Large intestine (tissue), 3 donors: ENCODE measurements around the gene AP3B1. TPM values are rescaled to one million over a fixed set of nuclear protein-coding genes. Genes with fewer than 3 reads are reported as not detected.

ENCODE experiments used
- DNase-seq, 2 donors: peaks; one replicate each; pipeline versions ENCODE4 v3.0.0 to v3.0.0-alpha.2; 2013
- H3K27ac ChIP-seq: one replicate; pipeline ENCODE4 v1.5.1; 2013; ENCODE audit warnings: low read length
- H3K27me3 ChIP-seq: 2 replicates; pipeline ENCODE4 v1.6.1; 2013; ENCODE audit warnings: low read length; ENCODE audit not compliant: control insufficient read depth, insufficient read depth
- H3K36me3 ChIP-seq: 2 replicates; pipeline ENCODE4 v1.6.1; 2013; ENCODE audit warnings: low read length; ENCODE audit not compliant: control insufficient read depth, insufficient read depth
- H3K4me1 ChIP-seq: one replicate; pipeline ENCODE4 v1.6.1; 2013; ENCODE audit warnings: low read length; ENCODE audit not compliant: control insufficient read depth, insufficient read depth
- H3K4me3 ChIP-seq: one replicate; pipeline ENCODE4 v1.5.1; 2013; ENCODE audit warnings: low read length
- H3K9me3 ChIP-seq: one replicate; pipeline ENCODE4 v1.6.1; 2013; ENCODE audit warnings: mild to moderate bottlenecking, low read depth, low read length, moderate library complexity; ENCODE audit not compliant: control insufficient read depth
- WGBS: methylation state at CpG from one replicate; pipeline ENCODE4 v1.1.5; 2013; ENCODE audit warnings: low lambda C conversion rate; ENCODE audit not compliant: insufficient coverage; 5-methylcytosine and 5-hydroxymethylcytosine counted together
- polyA plus RNA-seq: library from polyadenylated mRNA; unstranded; fragments of 120-200 nt; gene quantifications from one replicate; pipeline ENCODE4 v1.2.1, GENCODE V29; 2013

The AP3B1 gene
- polyA plus RNA-seq, 1 donor: 33.9 TPM

GRCh38 chr5:78008356-78008967 is 286.0 kb downstream of the AP3B1 start:
- Histone ChIP-seq H3K27me3 (no peaks in the 10 kb centered on the region), H3K9me3 (no peaks in the 10 kb centered on the region), H3K27ac (no peak overlapping the region), H3K4me3 (no peak overlapping the region), H3K4me1 (no peaks in the 10 kb centered on the region), H3K36me3 (no peaks in the 10 kb centered on the region)
- no CpG with 5 or more reads among the region's 1 CpG for WGBS
- no peak for DNase-seq

GRCh38 chr5:78007233-78007632 is 287.3 kb downstream of the AP3B1 start:
- Histone ChIP-seq H3K9me3 (no peaks in the 10 kb centered on the region), H3K4me1 (no peaks in the 10 kb centered on the region), H3K27me3 (no peaks in the 10 kb centered on the region), H3K36me3 (peaks cover 4% of the 10 kb centered on the region), H3K4me3 (no peak overlapping the region), H3K27ac (no peak overlapping the region)
- no peak for DNase-seq
- WGBS: 100% methylated on average over 2 of the region's 3 CpGs

- H3K27me3 ChIP-seq: no peaks in the 10 kb centered on the region
- H3K4me1 ChIP-seq: no peaks in the 10 kb centered on the region
- DNase-seq: no peak
- H3K4me3 ChIP-seq: no peak overlapping the region
- no peak overlapping the region for H3K27ac ChIP-seq
- peaks cover 4% of the 10 kb centered on the region for H3K36me3 ChIP-seq
- H3K9me3 ChIP-seq: no peaks in the 10 kb centered on the region
- WGBS: 90% methylated on average over 2 of the region's 7 CpGs
These were observed 288.0 kb downstream of the AP3B1 start for GRCh38 chr5:78006449-78006848.

GRCh38 chr5:78005021-78005785 is 289.3 kb downstream of the AP3B1 start:
- Histone ChIP-seq H3K4me3 (no peak overlapping the region), H3K9me3 (no peaks in the 10 kb centered on the region), H3K36me3 (peaks cover 4% of the 10 kb centered on the region), H3K27ac (no peak overlapping the region), H3K27me3 (no peaks in the 10 kb centered on the region), H3K4me1 (no peaks in the 10 kb centered on the region)
- WGBS: 80% methylated on average over 1 of the region's 5 CpGs
- DNase-seq: no peak

- WGBS: no CpG with 5 or more reads among the region's 1 CpG
- Histone ChIP-seq H3K27me3 (no peaks in the 10 kb centered on the region), H3K4me3 (no peak overlapping the region), H3K36me3 (peaks cover 4% of the 10 kb centered on the region), H3K9me3 (no peaks in the 10 kb centered on the region), H3K4me1 (no peaks in the 10 kb centered on the region), H3K27ac (no peak overlapping the region)
- DNase-seq: no peak
These were observed 289.9 kb downstream of the AP3B1 start for GRCh38 chr5:78004559-78004958.

DNA sequence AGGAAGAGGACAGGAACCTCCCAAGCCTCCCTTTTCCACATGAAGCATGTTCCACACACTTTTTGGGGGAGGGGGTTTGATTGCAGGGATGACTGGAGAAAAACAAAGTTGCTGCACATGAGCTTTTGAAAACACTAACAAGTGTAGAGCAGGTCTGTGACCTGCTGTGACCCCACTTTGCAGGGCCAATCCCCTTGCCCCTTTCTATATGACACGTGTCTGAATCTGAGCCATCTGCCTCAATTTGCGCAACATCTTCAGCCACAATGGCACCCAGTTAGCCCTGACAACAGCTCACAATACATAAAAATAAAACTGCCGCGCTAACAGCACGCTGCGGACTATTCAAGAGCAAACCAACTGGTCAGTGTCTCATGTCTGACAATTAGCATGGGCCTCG is 290.6 kb downstream of the AP3B1 start:
- no peaks in the 10 kb centered on the region for H3K9me3 ChIP-seq
- DNase-seq: no peak
- H3K27me3 ChIP-seq: no peaks in the 10 kb centered on the region
- H3K4me1 ChIP-seq: no peaks in the 10 kb centered on the region
- 100% methylated on average over 1 of the region's 7 CpGs for WGBS
- no peak overlapping the region for H3K27ac ChIP-seq
- no peak overlapping the region for H3K4me3 ChIP-seq
- peaks cover 7% of the 10 kb centered on the region for H3K36me3 ChIP-seq

- no peaks in the 10 kb centered on the region for H3K27me3 ChIP-seq
- no peak overlapping the region for H3K27ac ChIP-seq
- 83% methylated on average over 3 of the region's 5 CpGs for WGBS
- H3K4me1 ChIP-seq: no peaks in the 10 kb centered on the region
- no peaks in the 10 kb centered on the region for H3K9me3 ChIP-seq
- no peak for DNase-seq
- no peak overlapping the region for H3K4me3 ChIP-seq
- H3K36me3 ChIP-seq: peaks cover 9% of the 10 kb centered on the region
These were observed 291.0 kb downstream of the AP3B1 start for GRCh38 chr5:78003450-78003849.

GRCh38 chr5:78002690-78003089 is 291.8 kb downstream of the AP3B1 start:
- H3K27me3 ChIP-seq: no peaks in the 10 kb centered on the region
- no peaks in the 10 kb centered on the region for H3K9me3 ChIP-seq
- WGBS: no CpG with 5 or more reads among the region's 1 CpG
- H3K36me3 ChIP-seq: peaks cover 11% of the 10 kb centered on the region
- no peak overlapping the region for H3K4me3 ChIP-seq
- H3K27ac ChIP-seq: no peak overlapping the region
- no peak for DNase-seq
- no peaks in the 10 kb centered on the region for H3K4me1 ChIP-seq

- 90% methylated on average over 2 of the region's 7 CpGs for WGBS
- no peak overlapping the region for H3K4me3 ChIP-seq
- no peak overlapping the region for H3K27ac ChIP-seq
- H3K4me1 ChIP-seq: no peaks in the 10 kb centered on the region
- no peak for DNase-seq
- peaks cover 11% of the 10 kb centered on the region for H3K36me3 ChIP-seq
- H3K27me3 ChIP-seq: no peaks in the 10 kb centered on the region
- no peaks in the 10 kb centered on the region for H3K9me3 ChIP-seq
These were observed 293.3 kb downstream of the AP3B1 start for GRCh38 chr5:78001197-78001596.

DNA sequence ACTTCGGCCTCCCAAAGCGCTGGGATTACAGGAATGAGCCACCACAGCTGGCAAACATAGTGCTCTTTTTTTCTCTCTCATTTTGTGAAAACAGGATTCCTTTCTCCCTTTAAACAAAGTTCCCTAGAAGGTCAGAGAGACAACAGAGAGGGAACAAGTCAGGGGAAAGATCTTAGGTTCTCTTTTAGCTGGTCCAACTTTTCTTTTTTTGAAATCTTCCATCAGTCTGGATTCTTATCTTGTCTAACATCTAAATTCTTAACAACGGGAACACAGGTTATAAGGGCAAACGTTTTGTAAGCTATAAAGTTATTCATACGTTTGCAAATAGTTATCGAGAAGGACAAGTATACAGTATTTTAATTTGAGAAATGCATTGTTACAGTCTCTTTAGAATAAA is 294.3 kb downstream of the AP3B1 start:
- no peak overlapping the region for H3K4me3 ChIP-seq
- peaks cover 11% of the 10 kb centered on the region for H3K36me3 ChIP-seq
- H3K27ac ChIP-seq: no peak overlapping the region
- no peaks in the 10 kb centered on the region for H3K9me3 ChIP-seq
- H3K4me1 ChIP-seq: no peaks in the 10 kb centered on the region
- 58% methylated on average over 4 of the region's 6 CpGs for WGBS
- no peaks in the 10 kb centered on the region for H3K27me3 ChIP-seq
- DNase-seq: no peak

GRCh38 chr5:77999399-77999798 is 295.1 kb downstream of the AP3B1 start:
- H3K9me3 ChIP-seq: no peaks in the 10 kb centered on the region
- H3K4me1 ChIP-seq: no peaks in the 10 kb centered on the region
- H3K4me3 ChIP-seq: no peak overlapping the region
- 89% methylated on average over 3 of the region's 7 CpGs for WGBS
- no peaks in the 10 kb centered on the region for H3K27me3 ChIP-seq
- H3K27ac ChIP-seq: no peak overlapping the region
- peaks cover 11% of the 10 kb centered on the region for H3K36me3 ChIP-seq
- DNase-seq: no peak
